HepG2 (cell line): ENCODE results near the gene COG8. TPM values are rescaled to one million over a fixed set of nuclear protein-coding genes. Genes with fewer than 3 reads are reported as not detected.

Experiments used
- FLYWCH1 ChIP-seq: sonication (generic); formaldehyde crosslinking; IDR thresholded peaks from 2 replicates; pipeline ENCODE4 v1.8.1; 2023; ENCODE audit warnings: mild to moderate bottlenecking, missing genetic modification reagents
- KLF16 ChIP-seq, 2 experiments: sonication (generic) in 1 of 2; formaldehyde crosslinking in 1 of 2; IDR thresholded peaks; 2 replicates each; pipeline versions ENCODE4 v1.6.1 to v1.8.0; 2016 to 2023; ENCODE audit warnings: missing genetic modification reagents in 2 of 2, missing compliant biosample characterization in 1 of 2
- MTA1 ChIP-seq: sonication (generic); formaldehyde crosslinking; IDR thresholded peaks from 2 replicates; pipeline ENCODE4 v1.4.0; 2020; ENCODE audit warnings: missing genetic modification reagents, mild to moderate bottlenecking, borderline replicate concordance
- MTA3 ChIP-seq: sonication (generic); formaldehyde crosslinking; IDR thresholded peaks from 2 replicates; pipeline ENCODE4 v1.4.0; 2020; ENCODE audit warnings: missing genetic modification reagents
- MXI1 ChIP-seq: IDR thresholded peaks from 3 replicates; pipeline ENCODE4 v1.6.1; 2012; ENCODE audit warnings: low read depth, low read length, inconsistent platforms, borderline replicate concordance
- NFYC ChIP-seq: IDR thresholded peaks from 2 replicates; pipeline ENCODE4 v1.6.1; 2016; ENCODE audit warnings: missing genetic modification reagents, missing compliant biosample characterization
- SOX5 ChIP-seq: IDR thresholded peaks from 2 replicates; pipeline ENCODE4 v1.6.1; 2016; ENCODE audit warnings: borderline replicate concordance
- SP140L ChIP-seq: sonication (generic); formaldehyde crosslinking; IDR thresholded peaks from 2 replicates; pipeline ENCODE4 v1.4.0; 2020; ENCODE audit warnings: missing genetic modification reagents, borderline replicate concordance
- TBL1XR1 ChIP-seq: fragments of 150-350 bp; IDR thresholded peaks from 2 replicates; pipeline ENCODE4 v1.6.1; 2014; ENCODE audit warnings: borderline replicate concordance, low read length; ENCODE audit not compliant: partially characterized antibody
- TSC22D2 ChIP-seq: sonication (generic); formaldehyde crosslinking; IDR thresholded peaks from 2 replicates; pipeline ENCODE4 v1.5.1; 2020; ENCODE audit warnings: missing genetic modification reagents, mild to moderate bottlenecking, borderline replicate concordance
- ZBTB21 ChIP-seq: sonication (generic); formaldehyde crosslinking; IDR thresholded peaks from 2 replicates; pipeline ENCODE4 v1.4.0; 2020; ENCODE audit warnings: missing genetic modification reagents
- ZMAT3 ChIP-seq: sonication (generic); formaldehyde crosslinking; conservative IDR thresholded peaks from 2 replicates; pipeline ENCODE4 v1.7.0; 2021; ENCODE audit warnings: missing genetic modification reagents
- ZNF484 ChIP-seq: sonication (generic); formaldehyde crosslinking; IDR thresholded peaks from 2 replicates; pipeline ENCODE4 v1.5.1; 2020; ENCODE audit warnings: mild to moderate bottlenecking, low read depth, missing genetic modification reagents, borderline replicate concordance
- ZSCAN25 ChIP-seq: sonication (generic); formaldehyde crosslinking; IDR thresholded peaks from 2 replicates; pipeline ENCODE4 v1.8.0; 2022; ENCODE audit warnings: mild to moderate bottlenecking, missing genetic modification reagents
- polyA plus RNA-seq, 8 experiments: library from polyadenylated mRNA; depleted of rRNA in 3 of 8; stranded (reverse) in 7 of 8; unstranded in 1 of 8; fragments of >200 nt; fragmentation: Illumina TruSeq in 4 of 8; extraction: Trizol in 4 of 8; gene quantifications; 2 replicates each; pipeline versions ENCODE4 v1.2.1 to v1.2.3, GENCODE V29; 2011 to 2016; ENCODE audit warnings: low read depth in 4 of 8, missing spikeins in 1 of 8, mixed read lengths in 1 of 8; ENCODE audit not compliant: insufficient read depth in 1 of 8
- total RNA-seq, 5 experiments: library from RNA; depleted of rRNA; stranded (reverse); fragments of >200 nt; fragmentation: Illumina TruSeq; extraction: Trizol; gene quantifications; 2 replicates each; pipeline ENCODE4 v1.2.3, GENCODE V29; 2016; ENCODE audit warnings: low read depth in 1 of 5
- TF ChIP-seq, protein P1 (sequence below): sonication (generic); formaldehyde crosslinking; IDR thresholded peaks from 2 replicates; pipeline ENCODE4 v1.4.0; 2020; ENCODE audit warnings: mild to moderate bottlenecking, missing genetic modification reagents
- TF ChIP-seq, protein P2 (sequence below): sonication (generic); formaldehyde crosslinking; IDR thresholded peaks from 2 replicates; pipeline ENCODE4 v1.8.1; 2023; ENCODE audit warnings: mild to moderate bottlenecking, moderate library complexity, missing genetic modification reagents
- TF ChIP-seq, protein P3 (sequence below): sonication (generic); formaldehyde crosslinking; IDR thresholded peaks from 2 replicates; pipeline ENCODE4 v1.4.0; 2020; ENCODE audit warnings: low read depth, mild to moderate bottlenecking, missing genetic modification reagents
- TF ChIP-seq, protein P4 (sequence below): fragments of 450-650 bp; IDR thresholded peaks from 2 replicates; pipeline ENCODE4 v1.6.1; 2016
- TF ChIP-seq, protein P5 (sequence below): sonication (generic); formaldehyde crosslinking; IDR thresholded peaks from 2 replicates; pipeline ENCODE4 v1.5.1; 2020; ENCODE audit warnings: mild to moderate bottlenecking, missing genetic modification reagents

Gene COG8
- total and polyA plus RNA-seq, 2 of the 13 experiments (the other 11 are each of a cell fraction or from before 2014, with no cell fraction given), result 45.5 to 52.1 TPM

DNA sequence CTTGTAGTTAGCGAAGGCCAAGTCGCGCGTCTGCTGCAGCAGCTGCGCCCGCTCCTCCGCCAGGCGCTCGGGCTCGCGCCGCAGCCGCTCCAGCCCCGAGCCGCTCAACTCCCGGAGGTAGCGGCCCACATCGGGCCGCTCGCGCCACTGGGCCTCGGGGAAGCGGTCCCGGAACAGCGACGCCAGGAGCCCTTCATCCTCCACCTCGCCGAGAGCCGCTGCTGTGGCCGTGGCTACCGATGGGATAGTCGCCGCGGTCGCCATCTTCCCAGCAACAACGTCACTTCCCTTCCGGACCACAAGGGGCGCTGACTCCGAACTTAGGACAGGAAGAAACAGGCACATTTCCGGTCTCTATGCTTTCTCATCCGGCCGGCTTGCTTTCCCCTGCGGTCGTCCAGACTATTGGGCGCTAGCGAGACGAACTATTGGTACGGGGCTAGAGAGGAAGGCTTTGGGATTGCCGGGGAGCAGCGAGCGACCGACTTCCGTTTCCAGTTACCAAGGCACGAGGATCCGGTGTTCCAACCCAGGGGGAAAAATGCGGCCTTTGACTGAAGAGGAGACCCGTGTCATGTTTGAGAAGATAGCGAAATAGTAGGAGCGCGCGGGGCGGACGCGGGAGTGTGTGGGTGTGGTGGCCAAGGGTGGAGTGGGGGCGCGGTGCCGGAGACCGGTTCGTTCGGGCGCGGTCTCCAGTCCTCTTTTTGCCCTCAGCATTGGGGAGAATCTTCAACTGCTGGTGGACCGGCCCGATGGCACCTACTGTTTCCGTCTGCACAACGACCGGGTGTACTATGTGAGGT is at the start of gene COG8, which contains the start of gene NIP7 (continued):
- TF ChIP-seq, protein P1, sequence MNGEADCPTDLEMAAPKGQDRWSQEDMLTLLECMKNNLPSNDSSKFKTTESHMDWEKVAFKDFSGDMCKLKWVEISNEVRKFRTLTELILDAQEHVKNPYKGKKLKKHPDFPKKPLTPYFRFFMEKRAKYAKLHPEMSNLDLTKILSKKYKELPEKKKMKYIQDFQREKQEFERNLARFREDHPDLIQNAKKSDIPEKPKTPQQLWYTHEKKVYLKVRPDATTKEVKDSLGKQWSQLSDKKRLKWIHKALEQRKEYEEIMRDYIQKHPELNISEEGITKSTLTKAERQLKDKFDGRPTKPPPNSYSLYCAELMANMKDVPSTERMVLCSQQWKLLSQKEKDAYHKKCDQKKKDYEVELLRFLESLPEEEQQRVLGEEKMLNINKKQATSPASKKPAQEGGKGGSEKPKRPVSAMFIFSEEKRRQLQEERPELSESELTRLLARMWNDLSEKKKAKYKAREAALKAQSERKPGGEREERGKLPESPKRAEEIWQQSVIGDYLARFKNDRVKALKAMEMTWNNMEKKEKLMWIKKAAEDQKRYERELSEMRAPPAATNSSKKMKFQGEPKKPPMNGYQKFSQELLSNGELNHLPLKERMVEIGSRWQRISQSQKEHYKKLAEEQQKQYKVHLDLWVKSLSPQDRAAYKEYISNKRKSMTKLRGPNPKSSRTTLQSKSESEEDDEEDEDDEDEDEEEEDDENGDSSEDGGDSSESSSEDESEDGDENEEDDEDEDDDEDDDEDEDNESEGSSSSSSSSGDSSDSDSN (CRISPR knock-in tag), result peak; percentile 96
- TF ChIP-seq FLYWCH1 (no peak), ZSCAN25 (peak; percentile 45), ZMAT3 (peak; percentile 74; the same call in 1 of the 2 replicates), MTA1 (peak; percentile 68; the same call in 1 of the 2 replicates), MTA3 (CRISPR knock-in tag) (no peak), NFYC (peak; percentile 48; the same call in 1 of the 2 replicates), SOX5 (CRISPR knock-in tag) (peak; percentile 68; the same call in 1 of the 2 replicates), ZNF484 (CRISPR knock-in tag) (0 out of 2 replicates have a peak, but pooled peaks have one; percentile 64), KLF16 (CRISPR knock-in tag; IDR thresholded peaks at IDR 0.05) (peak in 1 of 2 experiments; percentile 96; a peak in 2 of 4 replicates), TBL1XR1 (peak; percentile 22), ZBTB21 (peak; percentile 74; the same call in 1 of the 2 replicates), SP140L (CRISPR knock-in tag) (peak; percentile 87; the same call in 1 of the 2 replicates), MXI1 (peak; percentile 94; the same call in 1 of the 3 replicates), TSC22D2 (CRISPR knock-in tag) (peak; percentile 87; the same call in 1 of the 2 replicates)
- TF ChIP-seq, protein P2, sequence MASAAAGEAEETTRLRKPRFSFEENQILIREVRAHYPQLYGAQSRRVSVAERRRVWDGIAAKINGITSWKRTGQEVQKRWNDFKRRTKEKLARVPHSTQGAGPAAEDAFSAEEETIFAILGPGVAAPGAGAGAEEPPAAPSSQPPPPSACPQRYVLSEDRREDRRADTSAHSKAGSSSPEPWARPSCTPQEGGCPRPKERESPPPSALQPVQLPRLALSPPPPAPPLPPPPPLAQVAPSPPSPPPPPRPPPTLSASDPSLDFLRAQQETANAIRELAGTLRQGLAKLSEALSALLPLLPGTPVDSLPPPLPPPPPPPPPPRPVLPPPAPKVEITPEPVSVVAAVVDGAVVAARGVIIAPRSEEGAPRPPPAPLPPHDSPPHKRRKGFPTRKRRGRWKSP (CRISPR knock-in tag), result peak; percentile 41
- TF ChIP-seq, protein P3, sequence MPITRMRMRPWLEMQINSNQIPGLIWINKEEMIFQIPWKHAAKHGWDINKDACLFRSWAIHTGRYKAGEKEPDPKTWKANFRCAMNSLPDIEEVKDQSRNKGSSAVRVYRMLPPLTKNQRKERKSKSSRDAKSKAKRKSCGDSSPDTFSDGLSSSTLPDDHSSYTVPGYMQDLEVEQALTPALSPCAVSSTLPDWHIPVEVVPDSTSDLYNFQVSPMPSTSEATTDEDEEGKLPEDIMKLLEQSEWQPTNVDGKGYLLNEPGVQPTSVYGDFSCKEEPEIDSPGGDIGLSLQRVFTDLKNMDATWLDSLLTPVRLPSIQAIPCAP (CRISPR knock-in tag), result 0 out of 2 replicates have a peak, but pooled peaks have one; percentile 47
- TF ChIP-seq, protein P4, sequence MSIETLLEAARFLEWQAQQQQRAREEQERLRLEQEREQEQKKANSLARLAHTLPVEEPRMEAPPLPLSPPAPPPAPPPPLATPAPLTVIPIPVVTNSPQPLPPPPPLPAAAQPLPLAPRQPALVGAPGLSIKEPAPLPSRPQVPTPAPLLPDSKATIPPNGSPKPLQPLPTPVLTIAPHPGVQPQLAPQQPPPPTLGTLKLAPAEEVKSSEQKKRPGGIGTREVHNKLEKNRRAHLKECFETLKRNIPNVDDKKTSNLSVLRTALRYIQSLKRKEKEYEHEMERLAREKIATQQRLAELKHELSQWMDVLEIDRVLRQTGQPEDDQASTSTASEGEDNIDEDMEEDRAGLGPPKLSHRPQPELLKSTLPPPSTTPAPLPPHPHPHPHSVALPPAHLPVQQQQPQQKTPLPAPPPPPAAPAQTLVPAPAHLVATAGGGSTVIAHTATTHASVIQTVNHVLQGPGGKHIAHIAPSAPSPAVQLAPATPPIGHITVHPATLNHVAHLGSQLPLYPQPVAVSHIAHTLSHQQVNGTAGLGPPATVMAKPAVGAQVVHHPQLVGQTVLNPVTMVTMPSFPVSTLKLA, result peak; percentile 88
- TF ChIP-seq, protein P5, sequence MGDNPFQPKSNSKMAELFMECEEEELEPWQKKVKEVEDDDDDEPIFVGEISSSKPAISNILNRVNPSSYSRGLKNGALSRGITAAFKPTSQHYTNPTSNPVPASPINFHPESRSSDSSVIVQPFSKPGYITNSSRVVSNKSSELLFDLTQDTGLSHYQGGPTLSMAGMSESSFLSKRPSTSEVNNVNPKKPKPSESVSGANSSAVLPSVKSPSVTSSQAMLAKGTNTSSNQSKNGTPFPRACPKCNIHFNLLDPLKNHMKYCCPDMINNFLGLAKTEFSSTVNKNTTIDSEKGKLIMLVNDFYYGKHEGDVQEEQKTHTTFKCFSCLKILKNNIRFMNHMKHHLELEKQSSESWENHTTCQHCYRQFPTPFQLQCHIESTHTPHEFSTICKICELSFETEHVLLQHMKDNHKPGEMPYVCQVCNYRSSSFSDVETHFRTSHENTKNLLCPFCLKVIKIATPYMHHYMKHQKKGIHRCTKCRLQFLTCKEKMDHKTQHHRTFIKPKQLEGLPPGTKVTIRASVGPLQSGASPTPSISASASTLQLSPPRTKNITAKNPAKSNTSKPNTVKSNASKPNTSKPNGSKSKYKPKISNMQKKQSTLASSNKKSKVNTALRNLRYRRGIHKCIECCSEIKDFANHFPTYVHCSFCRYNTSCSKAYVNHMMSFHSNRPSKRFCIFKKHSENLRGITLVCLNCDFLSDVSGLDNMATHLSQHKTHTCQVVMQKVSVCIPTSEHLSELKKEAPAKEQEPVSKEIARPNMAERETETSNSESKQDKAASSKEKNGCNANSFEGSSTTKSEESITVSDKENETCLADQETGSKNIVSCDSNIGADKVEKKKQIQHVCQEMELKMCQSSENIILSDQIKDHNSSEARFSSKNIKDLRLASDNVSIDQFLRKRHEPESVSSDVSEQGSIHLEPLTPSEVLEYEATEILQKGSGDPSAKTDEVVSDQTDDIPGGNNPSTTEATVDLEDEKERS (CRISPR knock-in tag), result peak; percentile 88
